HG02852 (cell line): ENCODE measurements around the gene PLCD3.

Source experiments
- ATAC-seq: cut with Tn5 transposase; IDR thresholded peaks from one replicate; pipeline ENCODE4 v1.9.1; 2021; ENCODE audit warnings: mild to moderate bottlenecking, moderate library complexity; ENCODE audit not compliant: unreplicated experiment

PLCD3 gene

DNA sequence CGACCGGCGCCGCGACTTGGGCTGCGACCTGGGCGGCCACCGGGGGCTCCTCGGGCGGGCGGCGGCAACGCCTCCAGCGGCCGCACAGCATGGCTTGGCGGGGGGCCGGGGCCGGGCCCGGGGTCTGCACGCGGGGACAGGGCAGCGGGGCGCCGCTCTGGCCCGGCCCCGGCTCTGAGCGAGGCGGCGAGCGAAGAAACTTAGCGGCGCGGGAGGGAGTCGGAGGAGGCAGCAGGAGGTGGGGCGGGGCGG is at the start of gene PLCD3:
Gene PLCD3, minus strand, starts transcription at position 196 of the 252 bp plus-strand sequence. Its CDS starts 105 bp downstream, at position 91.
- no peak for ATAC-seq

DNA sequence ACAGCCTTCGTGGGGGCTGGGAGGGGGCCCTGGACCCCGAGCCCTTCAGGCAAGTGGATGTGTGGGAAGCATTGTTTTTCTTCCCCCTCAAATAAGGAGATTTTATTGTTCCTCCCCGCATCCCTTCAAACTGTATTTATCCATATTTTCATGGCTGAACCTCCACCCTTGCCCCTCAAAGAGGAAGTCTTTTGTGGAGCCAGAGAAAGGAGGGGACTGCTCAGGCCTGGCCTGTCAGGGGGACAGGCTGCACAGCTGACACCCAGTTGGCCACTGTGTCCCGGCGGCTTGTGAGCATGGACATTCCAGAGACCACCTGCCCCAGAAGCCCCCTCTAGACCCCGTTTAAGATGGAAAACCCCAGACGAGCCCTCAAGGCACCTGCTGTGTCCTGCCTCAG is 45.2 kb upstream of the PLCD3 start:
- no peak for ATAC-seq

GRCh38 chr17:45175759-45176115 is 43.4 kb upstream of the PLCD3 start:
- ATAC-seq, result no peak

GRCh38 chr17:45172541-45173286 is 40.4 kb upstream of the PLCD3 start:
- no peak for ATAC-seq

DNA sequence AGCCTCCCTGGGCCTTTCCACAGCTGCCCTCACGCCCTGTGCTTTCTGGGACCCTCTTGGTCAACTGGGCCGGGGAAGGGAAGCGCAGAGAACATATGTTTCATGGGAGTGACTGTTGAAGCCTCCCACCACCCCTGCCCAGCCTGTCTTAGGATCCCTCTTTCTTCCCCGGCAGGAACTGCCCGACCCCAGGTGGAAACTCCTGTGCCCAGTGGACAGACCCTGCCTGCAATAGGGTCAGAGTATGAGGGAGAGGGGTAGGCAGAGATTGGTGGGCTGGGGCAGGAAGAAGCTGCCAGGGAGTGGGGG is 39.9 kb upstream of the PLCD3 start:
- no peak for ATAC-seq

GRCh38 chr17:45171338-45172231 is 39.3 kb upstream of the PLCD3 start:
- ATAC-seq, result no peak

DNA sequence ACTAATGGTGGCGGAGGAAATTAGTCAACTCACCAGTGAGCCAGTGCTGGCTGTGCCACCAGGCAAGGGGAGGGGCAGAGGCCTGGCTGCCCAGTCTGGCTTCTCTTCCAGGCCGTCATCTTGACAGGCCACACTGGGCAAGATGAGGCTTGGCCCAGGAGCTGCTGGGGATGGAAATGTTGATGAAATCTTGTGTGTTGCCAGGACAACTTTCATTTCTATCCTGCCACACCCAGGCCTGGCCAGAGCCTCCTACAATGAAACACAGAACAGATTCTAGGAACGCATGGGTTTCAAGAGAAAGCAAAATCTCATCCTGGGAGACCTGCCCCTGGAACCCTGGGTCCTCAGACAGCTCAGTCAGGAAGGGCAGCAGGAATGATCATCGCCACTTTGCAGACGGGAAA is 38.6 kb upstream of the PLCD3 start:
- ATAC-seq, result no peak

DNA sequence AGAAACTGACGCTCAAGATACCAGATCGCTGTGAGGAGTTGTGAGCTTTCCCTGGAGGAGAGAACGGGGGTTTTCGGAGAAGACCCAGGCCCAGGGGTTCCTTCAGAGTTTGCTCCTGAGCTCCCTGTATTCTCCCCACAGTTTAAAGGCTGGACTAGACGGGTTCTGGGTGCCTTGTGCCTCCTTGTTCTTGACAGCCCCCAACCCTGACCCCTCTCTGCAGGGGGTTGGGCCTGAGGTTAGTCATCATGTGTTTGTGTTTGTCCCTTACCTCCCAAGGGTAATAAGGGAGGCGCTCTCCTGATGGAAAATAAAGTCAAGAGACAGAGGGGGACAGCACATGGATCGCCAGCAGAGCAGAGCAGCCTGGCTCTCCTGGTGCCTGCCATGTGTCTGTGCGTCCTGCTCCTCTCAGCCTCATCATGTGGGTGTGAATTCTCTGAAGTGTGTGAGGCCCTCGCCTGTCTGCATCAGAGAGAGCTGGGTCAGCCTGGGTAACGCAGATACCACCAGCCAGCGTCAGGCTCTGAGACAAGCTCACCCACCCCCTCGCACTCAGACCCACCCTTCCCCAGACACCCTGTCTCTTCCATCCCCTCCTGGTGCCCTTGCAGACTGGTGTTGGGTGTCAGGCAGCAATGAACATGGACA is 38.1 kb upstream of the PLCD3 start:
- ATAC-seq, result no peak

DNA sequence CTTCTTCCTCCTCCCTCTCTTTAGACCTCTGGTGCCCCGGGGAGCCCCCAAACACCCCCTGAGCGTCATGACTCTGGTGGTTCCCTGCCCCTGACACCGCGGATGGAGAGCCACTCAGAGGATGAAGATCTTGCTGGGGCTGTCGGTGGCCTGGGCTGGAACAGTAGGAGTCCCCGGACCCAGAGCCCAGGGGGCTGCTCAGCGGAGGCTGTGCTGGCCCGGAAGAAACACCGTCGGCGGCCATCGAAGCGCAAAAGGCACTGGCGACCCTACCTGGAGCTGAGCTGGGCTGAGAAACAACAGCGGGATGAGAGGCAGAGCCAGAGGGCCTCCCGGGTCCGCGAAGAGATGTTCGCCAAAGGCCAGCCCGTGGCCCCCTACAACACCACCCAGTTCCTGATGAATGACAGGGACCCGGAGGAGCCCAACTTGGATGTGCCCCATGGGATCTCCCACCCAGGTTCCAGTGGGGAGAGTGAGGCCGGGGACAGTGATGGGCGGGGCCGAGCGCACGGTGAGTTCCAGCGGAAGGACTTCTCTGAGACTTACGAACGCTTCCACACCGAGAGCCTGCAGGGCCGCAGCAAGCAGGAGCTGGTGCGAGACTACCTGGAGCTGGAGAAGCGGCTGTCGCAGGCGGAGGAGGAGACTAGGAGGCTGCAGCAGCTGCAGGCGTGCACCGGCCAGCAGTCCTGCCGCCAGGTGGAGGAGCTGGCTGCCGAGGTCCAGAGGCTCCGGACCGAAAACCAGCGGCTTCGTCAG is 36.9 kb upstream of the PLCD3 start:
- no peak for ATAC-seq

GRCh38 chr17:45164734-45165269 is 32.5 kb upstream of the PLCD3 start:
- ATAC-seq, result no peak

DNA sequence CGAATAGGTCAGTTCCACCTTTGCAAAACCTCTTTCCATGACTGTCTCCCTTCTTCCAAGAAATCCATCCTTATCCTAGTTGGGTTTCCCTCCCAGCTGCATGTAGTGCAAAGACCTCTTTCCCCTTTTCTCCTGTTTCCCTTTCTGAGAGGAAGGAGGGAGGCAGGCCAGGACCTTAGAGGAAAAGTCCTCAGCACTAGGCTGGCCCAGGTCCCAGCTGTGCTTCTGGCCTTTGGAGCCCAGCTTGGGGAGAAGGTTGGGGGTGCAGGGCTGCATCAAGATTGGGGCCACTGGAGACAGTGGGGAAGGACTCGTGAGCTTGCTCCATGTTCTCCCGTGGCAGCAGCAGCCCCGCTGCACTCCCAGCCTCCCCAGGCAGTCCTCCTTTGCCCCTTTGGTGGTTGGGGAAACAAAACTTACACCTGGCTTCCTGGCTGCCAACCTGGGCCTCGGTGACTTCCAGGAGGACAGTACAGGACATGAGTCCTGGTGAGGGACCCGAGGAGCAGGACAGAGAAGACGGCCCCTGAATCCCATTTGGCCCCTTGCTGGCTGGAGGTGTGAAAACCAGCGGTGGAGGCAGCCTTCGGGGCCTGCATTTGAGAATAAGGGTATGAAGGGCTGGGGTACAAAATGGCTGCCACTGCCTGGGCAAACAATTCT is 29.8 kb upstream of the PLCD3 start:
- no peak for ATAC-seq

- peak; percentile 92 for ATAC-seq
These were observed 29.1 kb upstream of the PLCD3 start, which contains the start of gene HEXIM2 for GRCh38 chr17:45161288-45162024. Gene HEXIM2, plus strand, starts transcription at chr17:45161875. Its CDS starts 919 bp downstream, at chr17:45162794.

DNA sequence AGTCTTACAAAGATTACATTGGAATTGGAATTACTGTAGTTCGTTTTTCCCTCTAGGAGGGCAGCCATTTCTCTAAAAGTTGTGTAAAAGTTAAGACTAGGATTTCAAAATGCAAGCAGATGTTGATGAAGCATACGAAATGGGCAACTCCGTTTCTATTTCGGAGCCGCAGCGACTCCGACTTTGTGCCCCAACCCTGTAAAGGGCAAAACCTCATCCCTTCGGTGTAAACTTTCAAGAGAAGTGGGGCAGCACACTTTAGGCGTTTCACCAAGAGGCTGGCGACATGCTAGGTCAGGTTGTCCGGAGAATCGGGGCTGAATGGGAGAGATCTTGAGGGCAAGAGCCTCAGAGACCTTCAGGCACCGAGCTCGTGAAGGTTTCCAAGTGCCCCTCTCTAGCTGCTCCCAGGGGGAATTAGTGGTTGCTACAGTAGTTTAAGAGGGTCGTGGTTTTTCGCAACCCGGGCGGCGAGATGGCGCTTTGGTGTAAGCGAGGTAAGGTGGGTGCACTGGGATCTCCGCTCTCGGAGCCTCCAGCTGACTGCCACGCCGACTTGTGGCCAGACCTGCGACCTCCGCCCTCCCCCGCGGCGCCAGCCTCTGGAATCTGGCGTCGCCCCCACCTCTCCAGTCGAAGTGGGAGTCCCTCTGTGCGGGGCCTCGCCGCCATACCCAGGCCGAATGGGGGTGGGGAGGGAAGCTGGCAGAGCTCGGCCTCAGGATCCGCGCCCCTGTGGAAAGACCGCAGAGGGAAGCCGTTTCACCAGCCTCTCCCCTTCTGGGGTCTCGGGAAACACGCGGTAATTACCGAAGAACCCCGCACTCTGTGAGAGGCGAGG is 28.4 kb upstream of the PLCD3 start:
- peak; percentile 17 for ATAC-seq

DNA sequence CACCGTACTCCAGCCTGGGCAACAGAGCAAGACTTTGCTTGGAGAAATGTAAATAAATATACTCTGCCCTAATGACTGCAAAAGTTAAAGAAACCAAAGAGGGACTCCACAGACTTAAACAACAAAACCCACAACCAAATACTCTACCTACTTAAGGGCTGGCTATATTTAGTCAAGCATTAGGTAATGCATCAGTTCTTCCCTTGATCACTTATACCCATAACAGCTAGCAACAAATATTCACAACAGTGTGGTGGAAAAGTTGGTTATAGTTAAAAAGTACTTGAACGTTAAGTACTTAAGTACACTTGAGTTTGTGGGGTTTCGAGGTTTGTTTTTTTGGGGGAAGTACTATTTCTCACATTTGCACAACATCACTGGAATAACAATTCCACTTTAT is 23.9 kb upstream of the PLCD3 start:
- no peak for ATAC-seq

DNA sequence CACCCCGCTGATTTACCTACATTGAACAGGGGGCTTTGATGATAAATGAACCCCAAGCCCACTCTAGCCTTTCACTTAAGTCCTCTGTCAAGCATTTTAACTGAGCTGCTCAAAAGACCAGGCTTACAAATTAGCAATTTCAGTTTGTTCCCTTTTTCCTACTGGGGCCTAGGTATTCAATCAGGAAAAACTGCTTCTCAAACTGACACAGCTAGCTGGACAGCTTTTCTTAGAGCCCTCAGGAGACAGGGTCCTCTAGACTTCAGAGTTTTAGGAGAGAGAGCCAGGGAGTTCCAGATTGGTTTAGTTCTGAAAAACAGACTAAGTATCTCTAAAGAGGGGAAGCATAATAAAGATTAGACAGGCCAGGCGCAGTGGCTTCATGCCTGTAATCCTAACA is 23.2 kb upstream of the PLCD3 start:
- ATAC-seq, result no peak

DNA sequence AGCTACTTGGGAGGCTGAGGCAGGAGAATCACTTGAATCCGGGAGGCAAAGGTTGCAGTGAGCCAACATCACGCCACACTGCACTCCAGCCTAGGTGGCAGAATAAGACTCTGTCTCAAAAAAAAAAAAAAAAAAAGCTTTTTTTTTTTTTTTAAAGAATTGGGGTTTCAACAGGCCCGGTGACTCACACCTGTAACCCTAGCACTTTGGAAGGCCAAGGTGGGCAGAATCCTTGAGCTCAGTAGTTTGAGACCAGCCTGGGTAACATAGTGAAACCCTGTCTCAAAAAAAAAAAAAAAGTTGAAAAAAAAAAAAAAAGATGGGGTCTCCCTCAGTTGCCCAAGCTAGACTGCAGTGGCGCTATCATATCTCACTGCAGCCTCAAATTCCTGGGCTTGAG is 22.7 kb upstream of the PLCD3 start:
- no peak for ATAC-seq

DNA sequence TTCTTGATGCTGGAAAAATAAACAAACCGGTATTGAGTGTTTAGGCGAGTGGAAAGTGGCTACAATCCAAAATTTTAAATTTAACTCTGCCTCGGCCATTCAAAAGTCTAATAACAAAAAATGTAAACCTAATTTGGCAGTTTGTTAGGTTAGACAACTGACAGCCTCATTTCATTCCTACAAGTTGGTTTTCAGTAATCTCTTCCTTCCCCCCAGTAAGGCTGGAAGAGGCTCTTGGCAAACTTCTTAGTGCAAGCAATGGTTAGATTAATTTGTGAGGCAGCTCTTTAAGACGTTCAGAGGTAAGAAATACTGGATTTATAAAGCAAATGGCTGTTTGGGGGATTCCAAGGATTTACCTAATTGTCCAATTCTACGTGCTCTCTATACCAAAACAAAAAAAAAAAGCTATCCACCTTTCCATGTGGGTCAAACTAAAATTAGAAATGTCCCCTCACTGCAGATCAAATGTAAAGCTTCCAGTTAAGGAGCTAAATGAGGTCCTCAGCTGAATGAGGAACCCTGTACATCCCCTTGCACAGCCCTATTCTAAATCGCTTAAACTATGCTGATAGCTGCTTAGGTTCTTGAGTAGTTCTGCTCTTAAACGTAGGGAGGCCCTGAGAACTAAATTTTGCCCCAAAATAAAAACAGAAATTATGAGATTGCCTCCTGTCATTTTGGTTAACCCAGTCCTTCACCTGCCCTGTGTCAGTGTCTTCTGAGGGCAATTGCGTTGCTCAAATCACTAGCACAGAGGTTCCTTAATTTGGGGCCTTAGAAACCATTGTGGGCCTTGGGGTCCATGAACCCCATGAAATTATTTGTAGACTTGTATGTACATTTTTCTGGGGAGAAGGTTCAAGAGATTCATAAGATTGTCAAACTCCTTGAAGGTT is 18.8 kb upstream of the PLCD3 start:
- ATAC-seq, result no peak
